GM23338 (cell line): Measurements from ENCODE around the gene RAB13. TPM values are rescaled to one million over a fixed set of nuclear protein-coding genes. Genes with fewer than 3 reads are reported as not detected.

ENCODE experiments used
- ATAC-seq: fragments of 200-7000 bp; cut with Tn5 transposase; 3 replicates; pipeline ENCODE4 v1.9.1; 2020
- DNase-seq: peaks from one replicate; pipeline ENCODE4 v3.0.0-alpha.2; 2015; ENCODE audit warnings: low spot score
- H2AFZ ChIP-seq: fragments of 200-600 bp; sonication (generic); 2 replicates; pipeline ENCODE4 v1.8.0; 2016; ENCODE audit warnings: antibody characterized with exemption, mild to moderate bottlenecking, moderate library complexity
- H3F3A ChIP-seq: fragments of 200-600 bp; sonication (generic); replicated peaks from 2 replicates; pipeline ENCODE4 v1.8.0; 2017; ENCODE audit warnings: antibody characterized with exemption, mixed run types, low read depth
- H3K27ac ChIP-seq: fragments of 200-600 bp; sonication (generic); 2 replicates; pipeline ENCODE4 v1.6.1; 2016; ENCODE audit warnings: low read depth
- H3K27me3 ChIP-seq: fragments of 200-600 bp; sonication (generic); 2 replicates; pipeline ENCODE4 v1.8.0; 2016; ENCODE audit warnings: mild to moderate bottlenecking, mixed run types, moderate library complexity; ENCODE audit not compliant: insufficient read depth
- H3K36me3 ChIP-seq: fragments of 200-600 bp; sonication (generic); 2 replicates; pipeline ENCODE4 v1.8.0; 2016; ENCODE audit warnings: mild to moderate bottlenecking; ENCODE audit not compliant: insufficient read depth
- H3K4me1 ChIP-seq: fragments of 200-600 bp; sonication (generic); 2 replicates; pipeline ENCODE4 v1.8.0; 2016; ENCODE audit warnings: mild to moderate bottlenecking, moderate library complexity; ENCODE audit not compliant: insufficient read depth
- H3K4me2 ChIP-seq: fragments of 200-600 bp; sonication (generic); 2 replicates; pipeline ENCODE4 v1.7.1; 2017; ENCODE audit warnings: mixed run types
- H3K4me3 ChIP-seq: fragments of 200-600 bp; sonication (generic); 2 replicates; pipeline ENCODE4 v1.6.1; 2016; ENCODE audit warnings: mixed run types
- H3K79me2 ChIP-seq: fragments of 200-600 bp; sonication (generic); replicated peaks from 2 replicates; pipeline ENCODE4 v1.8.0; 2017; ENCODE audit warnings: mild to moderate bottlenecking; ENCODE audit not compliant: insufficient read depth
- H3K9me2 ChIP-seq: fragments of 200-600 bp; sonication (generic); 2 replicates; pipeline ENCODE4 v1.8.0; 2017; ENCODE audit not compliant: insufficient read depth
- H4K20me1 ChIP-seq: fragments of 200-600 bp; sonication (generic); replicated peaks from 2 replicates; pipeline ENCODE4 v1.8.0; 2017; ENCODE audit warnings: mild to moderate bottlenecking; ENCODE audit not compliant: insufficient read depth
- H3K27ac Mint-ChIP-seq: 2 replicates; pipeline ENCODE4 v1.8.0; 2020; ENCODE audit warnings: inconsistent platforms, mild to moderate bottlenecking, moderate library complexity, mixed read lengths
- H3K27me3 Mint-ChIP-seq: 3 replicates; pipeline ENCODE4 v1.8.0; 2022; ENCODE audit warnings: low read depth, mild to moderate bottlenecking, moderate library complexity, mixed read lengths, inconsistent platforms; ENCODE audit not compliant: insufficient read depth, poor library complexity
- H3K36me3 Mint-ChIP-seq: 3 replicates; pipeline ENCODE4 v1.8.0; 2021; ENCODE audit warnings: low read depth, mild to moderate bottlenecking, inconsistent platforms, moderate library complexity, mixed read lengths
- H3K4me1 Mint-ChIP-seq: 3 replicates; pipeline ENCODE4 v1.8.0; 2020; ENCODE audit warnings: mild to moderate bottlenecking, inconsistent platforms, mixed read lengths
- H3K4me3 Mint-ChIP-seq: 3 replicates; pipeline ENCODE4 v1.8.0; 2021; ENCODE audit warnings: moderate library complexity, mild to moderate bottlenecking, inconsistent platforms, mixed read lengths
- H3K9me3 Mint-ChIP-seq: 3 replicates; pipeline ENCODE4 v1.8.0; 2020; ENCODE audit warnings: moderate library complexity, mild to moderate bottlenecking, inconsistent platforms, mixed read lengths
- CREB1 ChIP-seq: fragments of 250-450 bp; sonication (Bioruptor Pico); IDR thresholded peaks from 2 replicates; pipeline ENCODE4 v1.5.0; 2020; ENCODE audit warnings: low read depth, mild to moderate bottlenecking, moderate library complexity
- EZH2 ChIP-seq: fragments of 200-600 bp; sonication (generic); IDR thresholded peaks from one replicate; pipeline ENCODE4 v1.8.0; 2017; ENCODE audit warnings: antibody characterized with exemption, mild to moderate bottlenecking, low read depth; ENCODE audit not compliant: unreplicated experiment
- EZH2phosphoT487 ChIP-seq: fragments of 200-600 bp; sonication (generic); IDR thresholded peaks from one replicate; pipeline ENCODE4 v1.8.1; 2018; ENCODE audit warnings: antibody characterized with exemption; ENCODE audit not compliant: unreplicated experiment
- JUNB ChIP-seq: IDR thresholded peaks from one replicate; pipeline ENCODE4 v1.6.1; 2016; ENCODE audit warnings: antibody characterized with exemption; ENCODE audit not compliant: unreplicated experiment
- NANOG ChIP-seq: IDR thresholded peaks from 2 replicates; pipeline ENCODE4 v1.6.1; 2016; ENCODE audit warnings: antibody characterized with exemption, borderline replicate concordance
- POLR2AphosphoS5 ChIP-seq: IDR thresholded peaks from 2 replicates; pipeline ENCODE4 v1.6.1; 2016; ENCODE audit warnings: antibody characterized with exemption, low read depth
- STAT1 ChIP-seq: IDR thresholded peaks from one replicate; pipeline ENCODE4 v1.6.1; 2016; ENCODE audit warnings: antibody characterized with exemption; ENCODE audit not compliant: unreplicated experiment
- ZNF114 ChIP-seq: fragments of 250-450 bp; sonication (Bioruptor Pico); IDR thresholded peaks from 2 replicates; pipeline ENCODE4 v1.5.0; 2020; ENCODE audit warnings: mild to moderate bottlenecking, moderate library complexity
- ZNF331 ChIP-seq: fragments of 250-450 bp; sonication (Bioruptor Pico); IDR thresholded peaks from 2 replicates; pipeline ENCODE4 v1.5.0; 2020; ENCODE audit warnings: low read depth, mild to moderate bottlenecking, moderate library complexity
- polyA plus RNA-seq: library from polyadenylated mRNA; unstranded; fragments of >200 nt; fragmentation: Nextera tagmentation; extraction: Ambion mirVana; gene quantifications from 2 replicates; pipeline ENCODE4 v1.2.1, GENCODE V29; 2016
- total RNA-seq: library from RNA; depleted of rRNA; stranded (reverse); fragments of >200 nt; shearing (Covaris generic); gene quantifications from 2 replicates; pipeline ENCODE4 v1.2.3, GENCODE V29; 2014
- TF ChIP-seq, protein P1 (sequence below): fragments of 250-450 bp; sonication (Bioruptor Pico); IDR thresholded peaks from 2 replicates; pipeline ENCODE4 v1.5.0; 2020; ENCODE audit warnings: mild to moderate bottlenecking, moderate library complexity
- TF ChIP-seq, protein P2 (sequence below): IDR thresholded peaks from 2 replicates; pipeline ENCODE4 v1.6.1; 2016; ENCODE audit warnings: antibody characterized with exemption
- TF ChIP-seq, protein P3 (sequence below): IDR thresholded peaks from one replicate; pipeline ENCODE4 v1.6.1; 2018; ENCODE audit warnings: antibody characterized with exemption; ENCODE audit not compliant: unreplicated experiment
- TF ChIP-seq, protein P4 (sequence below), 2 experiments: fragments of 200-600 bp in 1 of 2; sonication (generic) in 1 of 2; conservative IDR thresholded peaks; 2 replicates each; pipeline versions ENCODE4 v1.5.1 to v1.6.1; 2016 to 2017; ENCODE audit warnings: antibody characterized with exemption in 2 of 2, low read depth in 2 of 2, mild to moderate bottlenecking in 2 of 2, moderate library complexity in 1 of 2

The RAB13 gene
- total and polyA plus RNA-seq, 2 experiments from 2014 or later = 38.6 to 171 TPM

DNA sequence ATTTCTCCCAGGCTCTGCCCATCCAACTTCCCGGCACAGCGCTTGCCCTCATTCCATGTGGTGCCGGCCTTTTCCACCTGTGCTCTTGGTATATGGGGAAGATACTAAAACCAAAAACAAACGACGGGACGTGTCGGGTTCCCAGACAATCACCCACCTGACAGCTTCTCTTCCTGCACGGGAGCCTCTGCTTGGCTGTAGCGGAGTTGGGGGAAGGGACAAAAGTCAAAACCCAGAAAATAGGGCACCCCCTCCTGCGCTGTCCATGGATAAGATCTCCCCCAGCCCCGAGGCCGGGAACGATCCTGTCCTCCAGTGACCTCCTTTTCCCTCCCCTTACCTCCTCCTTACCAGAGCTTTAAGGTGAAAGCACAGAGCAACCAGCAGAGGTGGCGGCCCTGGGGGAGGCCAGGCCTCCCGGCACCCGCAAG lies 9.3 kb downstream of the RAB13 start:
- H3K4me2 ChIP-seq = peak overlapping the region; percentile 91
- H3K4me1 ChIP-seq = no peaks in the 10 kb centered on the region
- peaks cover 25% of the 10 kb centered on the region; the same call in 1 of the 2 replicates for H3K36me3 ChIP-seq
- Mint-ChIP-seq H3K9me3 (no peaks in the 10 kb centered on the region), H3K27me3 (peaks cover 10% of the 10 kb centered on the region), H3K4me1 (peaks cover 20% of the 10 kb centered on the region), H3K4me3 (peak overlapping the region; percentile 97), H3K27ac (peak overlapping the region; percentile 92), H3K36me3 (peaks cover 69% of the 10 kb centered on the region)
- H2AFZ ChIP-seq = peak overlapping the region; percentile 73
- no peaks in the 10 kb centered on the region; the same call in 1 of the 2 replicates for H4K20me1 ChIP-seq
- H3K27me3 ChIP-seq = no peaks in the 10 kb centered on the region
- peak overlapping the region; percentile 99 for H3K4me3 ChIP-seq
- TF ChIP-seq, protein P1, sequence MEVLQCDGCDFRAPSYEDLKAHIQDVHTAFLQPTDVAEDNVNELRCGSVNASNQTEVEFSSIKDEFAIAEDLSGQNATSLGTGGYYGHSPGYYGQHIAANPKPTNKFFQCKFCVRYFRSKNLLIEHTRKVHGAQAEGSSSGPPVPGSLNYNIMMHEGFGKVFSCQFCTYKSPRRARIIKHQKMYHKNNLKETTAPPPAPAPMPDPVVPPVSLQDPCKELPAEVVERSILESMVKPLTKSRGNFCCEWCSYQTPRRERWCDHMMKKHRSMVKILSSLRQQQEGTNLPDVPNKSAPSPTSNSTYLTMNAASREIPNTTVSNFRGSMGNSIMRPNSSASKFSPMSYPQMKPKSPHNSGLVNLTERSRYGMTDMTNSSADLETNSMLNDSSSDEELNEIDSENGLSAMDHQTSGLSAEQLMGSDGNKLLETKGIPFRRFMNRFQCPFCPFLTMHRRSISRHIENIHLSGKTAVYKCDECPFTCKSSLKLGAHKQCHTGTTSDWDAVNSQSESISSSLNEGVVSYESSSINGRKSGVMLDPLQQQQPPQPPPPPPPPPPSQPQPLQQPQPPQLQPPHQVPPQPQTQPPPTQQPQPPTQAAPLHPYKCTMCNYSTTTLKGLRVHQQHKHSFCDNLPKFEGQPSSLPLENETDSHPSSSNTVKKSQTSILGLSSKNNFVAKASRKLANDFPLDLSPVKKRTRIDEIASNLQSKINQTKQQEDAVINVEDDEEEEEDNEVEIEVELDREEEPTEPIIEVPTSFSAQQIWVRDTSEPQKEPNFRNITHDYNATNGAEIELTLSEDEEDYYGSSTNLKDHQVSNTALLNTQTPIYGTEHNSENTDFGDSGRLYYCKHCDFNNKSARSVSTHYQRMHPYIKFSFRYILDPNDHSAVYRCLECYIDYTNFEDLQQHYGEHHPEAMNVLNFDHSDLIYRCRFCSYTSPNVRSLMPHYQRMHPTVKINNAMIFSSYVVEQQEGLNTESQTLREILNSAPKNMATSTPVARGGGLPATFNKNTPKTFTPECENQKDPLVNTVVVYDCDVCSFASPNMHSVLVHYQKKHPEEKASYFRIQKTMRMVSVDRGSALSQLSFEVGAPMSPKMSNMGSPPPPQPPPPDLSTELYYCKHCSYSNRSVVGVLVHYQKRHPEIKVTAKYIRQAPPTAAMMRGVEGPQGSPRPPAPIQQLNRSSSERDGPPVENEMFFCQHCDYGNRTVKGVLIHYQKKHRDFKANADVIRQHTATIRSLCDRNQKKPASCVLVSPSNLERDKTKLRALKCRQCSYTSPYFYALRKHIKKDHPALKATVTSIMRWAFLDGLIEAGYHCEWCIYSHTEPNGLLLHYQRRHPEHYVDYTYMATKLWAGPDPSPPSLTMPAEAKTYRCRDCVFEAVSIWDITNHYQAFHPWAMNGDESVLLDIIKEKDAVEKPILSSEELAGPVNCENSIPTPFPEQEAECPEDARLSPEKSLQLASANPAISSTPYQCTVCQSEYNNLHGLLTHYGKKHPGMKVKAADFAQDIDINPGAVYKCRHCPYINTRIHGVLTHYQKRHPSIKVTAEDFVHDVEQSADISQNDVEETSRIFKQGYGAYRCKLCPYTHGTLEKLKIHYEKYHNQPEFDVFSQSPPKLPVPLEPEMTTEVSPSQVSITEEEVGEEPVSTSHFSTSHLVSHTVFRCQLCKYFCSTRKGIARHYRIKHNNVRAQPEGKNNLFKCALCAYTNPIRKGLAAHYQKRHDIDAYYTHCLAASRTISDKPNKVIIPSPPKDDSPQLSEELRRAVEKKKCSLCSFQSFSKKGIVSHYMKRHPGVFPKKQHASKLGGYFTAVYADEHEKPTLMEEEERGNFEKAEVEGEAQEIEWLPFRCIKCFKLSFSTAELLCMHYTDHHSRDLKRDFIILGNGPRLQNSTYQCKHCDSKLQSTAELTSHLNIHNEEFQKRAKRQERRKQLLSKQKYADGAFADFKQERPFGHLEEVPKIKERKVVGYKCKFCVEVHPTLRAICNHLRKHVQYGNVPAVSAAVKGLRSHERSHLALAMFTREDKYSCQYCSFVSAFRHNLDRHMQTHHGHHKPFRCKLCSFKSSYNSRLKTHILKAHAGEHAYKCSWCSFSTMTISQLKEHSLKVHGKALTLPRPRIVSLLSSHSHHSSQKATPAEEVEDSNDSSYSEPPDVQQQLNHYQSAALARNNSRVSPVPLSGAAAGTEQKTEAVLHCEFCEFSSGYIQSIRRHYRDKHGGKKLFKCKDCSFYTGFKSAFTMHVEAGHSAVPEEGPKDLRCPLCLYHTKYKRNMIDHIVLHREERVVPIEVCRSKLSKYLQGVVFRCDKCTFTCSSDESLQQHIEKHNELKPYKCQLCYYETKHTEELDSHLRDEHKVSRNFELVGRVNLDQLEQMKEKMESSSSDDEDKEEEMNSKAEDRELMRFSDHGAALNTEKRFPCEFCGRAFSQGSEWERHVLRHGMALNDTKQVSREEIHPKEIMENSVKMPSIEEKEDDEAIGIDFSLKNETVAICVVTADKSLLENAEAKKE (CRISPR knock-in tag) = no peak
- TF ChIP-seq EZH2phosphoT487 = no peak
- TF ChIP-seq, protein P2, sequence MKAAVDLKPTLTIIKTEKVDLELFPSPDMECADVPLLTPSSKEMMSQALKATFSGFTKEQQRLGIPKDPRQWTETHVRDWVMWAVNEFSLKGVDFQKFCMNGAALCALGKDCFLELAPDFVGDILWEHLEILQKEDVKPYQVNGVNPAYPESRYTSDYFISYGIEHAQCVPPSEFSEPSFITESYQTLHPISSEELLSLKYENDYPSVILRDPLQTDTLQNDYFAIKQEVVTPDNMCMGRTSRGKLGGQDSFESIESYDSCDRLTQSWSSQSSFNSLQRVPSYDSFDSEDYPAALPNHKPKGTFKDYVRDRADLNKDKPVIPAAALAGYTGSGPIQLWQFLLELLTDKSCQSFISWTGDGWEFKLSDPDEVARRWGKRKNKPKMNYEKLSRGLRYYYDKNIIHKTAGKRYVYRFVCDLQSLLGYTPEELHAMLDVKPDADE = no peak
- TF ChIP-seq STAT1 = no peak
- no peak for TF ChIP-seq POLR2AphosphoS5
- TF ChIP-seq ZNF114 (CRISPR knock-in tag) = no peak
- TF ChIP-seq JUNB = no peak
- no peak for TF ChIP-seq ZNF331 (CRISPR knock-in tag)
- TF ChIP-seq, protein P3, sequence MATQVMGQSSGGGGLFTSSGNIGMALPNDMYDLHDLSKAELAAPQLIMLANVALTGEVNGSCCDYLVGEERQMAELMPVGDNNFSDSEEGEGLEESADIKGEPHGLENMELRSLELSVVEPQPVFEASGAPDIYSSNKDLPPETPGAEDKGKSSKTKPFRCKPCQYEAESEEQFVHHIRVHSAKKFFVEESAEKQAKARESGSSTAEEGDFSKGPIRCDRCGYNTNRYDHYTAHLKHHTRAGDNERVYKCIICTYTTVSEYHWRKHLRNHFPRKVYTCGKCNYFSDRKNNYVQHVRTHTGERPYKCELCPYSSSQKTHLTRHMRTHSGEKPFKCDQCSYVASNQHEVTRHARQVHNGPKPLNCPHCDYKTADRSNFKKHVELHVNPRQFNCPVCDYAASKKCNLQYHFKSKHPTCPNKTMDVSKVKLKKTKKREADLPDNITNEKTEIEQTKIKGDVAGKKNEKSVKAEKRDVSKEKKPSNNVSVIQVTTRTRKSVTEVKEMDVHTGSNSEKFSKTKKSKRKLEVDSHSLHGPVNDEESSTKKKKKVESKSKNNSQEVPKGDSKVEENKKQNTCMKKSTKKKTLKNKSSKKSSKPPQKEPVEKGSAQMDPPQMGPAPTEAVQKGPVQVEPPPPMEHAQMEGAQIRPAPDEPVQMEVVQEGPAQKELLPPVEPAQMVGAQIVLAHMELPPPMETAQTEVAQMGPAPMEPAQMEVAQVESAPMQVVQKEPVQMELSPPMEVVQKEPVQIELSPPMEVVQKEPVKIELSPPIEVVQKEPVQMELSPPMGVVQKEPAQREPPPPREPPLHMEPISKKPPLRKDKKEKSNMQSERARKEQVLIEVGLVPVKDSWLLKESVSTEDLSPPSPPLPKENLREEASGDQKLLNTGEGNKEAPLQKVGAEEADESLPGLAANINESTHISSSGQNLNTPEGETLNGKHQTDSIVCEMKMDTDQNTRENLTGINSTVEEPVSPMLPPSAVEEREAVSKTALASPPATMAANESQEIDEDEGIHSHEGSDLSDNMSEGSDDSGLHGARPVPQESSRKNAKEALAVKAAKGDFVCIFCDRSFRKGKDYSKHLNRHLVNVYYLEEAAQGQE = no peak
- TF ChIP-seq CREB1 (CRISPR knock-in tag) = no peak
- no peak for TF ChIP-seq EZH2
- TF ChIP-seq NANOG = no peak
- TF ChIP-seq, protein P4, sequence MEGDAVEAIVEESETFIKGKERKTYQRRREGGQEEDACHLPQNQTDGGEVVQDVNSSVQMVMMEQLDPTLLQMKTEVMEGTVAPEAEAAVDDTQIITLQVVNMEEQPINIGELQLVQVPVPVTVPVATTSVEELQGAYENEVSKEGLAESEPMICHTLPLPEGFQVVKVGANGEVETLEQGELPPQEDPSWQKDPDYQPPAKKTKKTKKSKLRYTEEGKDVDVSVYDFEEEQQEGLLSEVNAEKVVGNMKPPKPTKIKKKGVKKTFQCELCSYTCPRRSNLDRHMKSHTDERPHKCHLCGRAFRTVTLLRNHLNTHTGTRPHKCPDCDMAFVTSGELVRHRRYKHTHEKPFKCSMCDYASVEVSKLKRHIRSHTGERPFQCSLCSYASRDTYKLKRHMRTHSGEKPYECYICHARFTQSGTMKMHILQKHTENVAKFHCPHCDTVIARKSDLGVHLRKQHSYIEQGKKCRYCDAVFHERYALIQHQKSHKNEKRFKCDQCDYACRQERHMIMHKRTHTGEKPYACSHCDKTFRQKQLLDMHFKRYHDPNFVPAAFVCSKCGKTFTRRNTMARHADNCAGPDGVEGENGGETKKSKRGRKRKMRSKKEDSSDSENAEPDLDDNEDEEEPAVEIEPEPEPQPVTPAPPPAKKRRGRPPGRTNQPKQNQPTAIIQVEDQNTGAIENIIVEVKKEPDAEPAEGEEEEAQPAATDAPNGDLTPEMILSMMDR (conservative IDR thresholded peaks at IDR 0.05; ENCODE audit: low read depth in 2 of 2) = no peak
- DNase-seq = peak; percentile 35
- H3K27ac ChIP-seq = peak overlapping the region; percentile 85
- no peak; the same call in 1 of the 3 replicates for ATAC-seq
- H3K9me2 ChIP-seq = no peaks in the 10 kb centered on the region
- peaks cover 36% of the 10 kb centered on the region for H3F3A ChIP-seq
- peaks cover 18% of the 10 kb centered on the region for H3K79me2 ChIP-seq
